ACHN (cell line): ENCODE results near the gene COL18A1.
A peak's percentile ranks its signal among the peaks of the same experiment; 100 is the strongest.

Experiments used
- DNase-seq: peaks from one replicate; pipeline ENCODE4 v3.0.0-alpha.2; 2015
- in situ Hi-C: cut with HindIII; loops from 2 replicates; pipeline ENCODE4 v1.10.0; 2017; ENCODE audit warnings: low sequenced_read_pairs, low pct_ligation_motif_present, low pct_unique_long_range_greater_than_20kb

COL18A1 gene

DNA sequence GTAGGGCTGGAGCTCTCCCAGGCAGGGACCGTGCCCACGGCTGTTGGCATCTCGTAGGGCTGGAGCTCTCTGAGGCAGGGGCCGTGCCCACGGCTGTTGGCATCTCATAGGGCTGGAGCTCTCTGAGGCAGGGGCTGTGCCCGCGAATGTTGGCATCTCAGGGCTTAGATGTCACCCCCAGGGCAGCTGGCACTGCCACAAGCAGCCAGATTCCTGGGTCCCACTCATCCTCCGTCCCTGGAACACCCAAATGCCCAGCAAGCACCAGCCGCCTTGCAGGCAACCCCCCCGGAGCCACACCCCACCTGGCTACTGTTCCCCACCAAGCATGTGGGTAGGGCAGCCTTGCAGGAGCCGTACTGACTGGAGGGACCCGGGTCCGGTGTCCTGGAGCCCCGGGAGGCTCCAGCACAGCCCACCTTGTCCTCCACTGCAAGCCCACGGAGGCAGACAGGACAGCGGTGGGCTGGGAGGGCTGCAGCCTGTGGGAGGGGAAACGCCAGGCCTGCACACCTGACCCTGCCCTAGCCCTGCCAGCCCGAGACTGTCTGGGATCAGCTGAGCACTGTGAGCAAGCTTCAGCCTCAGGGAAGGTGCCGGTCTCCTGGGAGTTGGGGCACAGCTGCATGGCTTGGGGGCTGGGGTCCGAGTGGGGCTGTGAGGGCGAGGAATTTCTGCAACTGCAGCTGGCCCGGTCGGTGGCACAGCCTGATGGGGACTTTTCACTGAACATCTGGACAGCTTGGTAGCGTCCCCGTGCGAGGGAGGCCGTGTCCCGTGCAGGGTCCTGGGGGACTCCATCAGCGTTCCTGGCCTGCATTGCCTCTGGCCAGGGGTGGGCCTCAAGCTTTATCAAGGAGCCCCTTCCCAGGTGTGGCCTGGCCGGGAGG lies 53.6 kb downstream of the COL18A1 start:
- in situ Hi-C loops, result no loop called here

DNA sequence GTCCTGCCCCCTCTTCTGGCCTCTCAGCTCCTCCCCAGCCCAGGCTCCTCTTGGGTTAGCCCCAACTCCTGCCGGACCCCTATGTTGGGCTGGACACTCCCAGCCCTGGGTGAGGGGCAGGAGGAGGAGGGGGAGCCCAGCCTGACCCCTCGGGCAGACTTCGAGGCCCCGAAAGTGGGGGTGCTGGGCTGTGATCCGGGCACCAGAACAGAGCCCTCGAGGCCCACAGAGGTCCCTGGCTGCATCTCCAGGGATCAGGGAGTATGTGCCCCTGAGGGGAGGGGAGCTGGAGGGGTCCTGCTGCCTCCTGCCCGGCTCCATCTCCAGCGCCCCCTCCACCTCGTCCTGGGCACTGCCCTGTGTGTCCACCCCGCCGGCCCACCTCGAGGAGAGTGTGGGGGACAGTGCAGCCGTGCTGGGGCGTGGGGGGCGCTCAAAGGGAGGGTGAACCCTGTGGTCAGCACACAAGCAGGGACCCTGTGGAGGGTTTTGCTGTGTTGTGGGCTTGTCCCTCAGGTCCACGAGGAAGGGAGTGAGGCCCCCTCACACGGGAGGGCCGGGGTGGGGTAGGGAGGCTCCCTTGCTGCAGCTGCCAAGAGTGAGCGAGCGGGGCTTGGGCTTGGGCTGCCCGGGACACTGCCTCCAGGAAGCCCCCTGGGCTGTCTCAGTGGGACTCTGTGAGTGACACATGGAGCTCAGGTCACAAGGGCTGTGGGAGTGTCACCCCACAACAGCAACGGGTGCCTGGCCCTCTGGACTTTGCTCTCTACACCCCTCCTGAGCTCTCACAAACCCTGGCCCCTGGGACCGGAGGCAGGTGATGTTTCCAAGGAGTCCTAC lies 54.4 kb downstream of the COL18A1 start:
- in situ Hi-C loops, result no loop called here
- DNase-seq, result no peak

More for the DNA sequence above, 53.6 kb downstream of the COL18A1 start:
- no peak for DNase-seq

DNA sequence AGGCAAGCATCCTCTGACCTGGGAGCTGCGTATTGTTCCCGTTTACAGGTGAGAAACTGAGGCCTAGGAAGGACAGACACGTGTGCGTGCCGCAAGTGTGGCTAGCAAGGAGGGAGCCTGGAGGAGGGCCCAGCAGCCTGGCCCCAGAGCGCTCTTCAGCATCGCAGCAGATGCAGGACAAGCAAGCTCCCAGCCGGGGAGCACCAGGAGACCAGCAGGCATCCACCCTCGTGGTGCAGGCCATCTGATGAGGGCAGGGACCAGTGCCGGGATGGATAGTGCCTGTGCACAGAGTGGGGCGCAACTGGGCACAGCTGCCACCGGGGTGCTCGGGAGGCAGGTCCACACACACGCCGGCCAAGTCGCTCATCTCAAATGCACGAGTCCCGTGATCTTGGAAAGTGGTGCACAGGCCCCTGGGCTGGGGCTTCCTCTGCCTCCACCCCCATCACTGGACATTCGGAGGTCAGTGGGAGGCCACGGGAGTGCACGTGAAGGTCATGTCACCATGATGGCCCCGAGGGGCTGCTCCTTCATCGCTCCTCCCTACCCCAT lies 55.1 kb downstream of the COL18A1 start:
- no peak for DNase-seq
- in situ Hi-C loops, result no loop called here

DNA sequence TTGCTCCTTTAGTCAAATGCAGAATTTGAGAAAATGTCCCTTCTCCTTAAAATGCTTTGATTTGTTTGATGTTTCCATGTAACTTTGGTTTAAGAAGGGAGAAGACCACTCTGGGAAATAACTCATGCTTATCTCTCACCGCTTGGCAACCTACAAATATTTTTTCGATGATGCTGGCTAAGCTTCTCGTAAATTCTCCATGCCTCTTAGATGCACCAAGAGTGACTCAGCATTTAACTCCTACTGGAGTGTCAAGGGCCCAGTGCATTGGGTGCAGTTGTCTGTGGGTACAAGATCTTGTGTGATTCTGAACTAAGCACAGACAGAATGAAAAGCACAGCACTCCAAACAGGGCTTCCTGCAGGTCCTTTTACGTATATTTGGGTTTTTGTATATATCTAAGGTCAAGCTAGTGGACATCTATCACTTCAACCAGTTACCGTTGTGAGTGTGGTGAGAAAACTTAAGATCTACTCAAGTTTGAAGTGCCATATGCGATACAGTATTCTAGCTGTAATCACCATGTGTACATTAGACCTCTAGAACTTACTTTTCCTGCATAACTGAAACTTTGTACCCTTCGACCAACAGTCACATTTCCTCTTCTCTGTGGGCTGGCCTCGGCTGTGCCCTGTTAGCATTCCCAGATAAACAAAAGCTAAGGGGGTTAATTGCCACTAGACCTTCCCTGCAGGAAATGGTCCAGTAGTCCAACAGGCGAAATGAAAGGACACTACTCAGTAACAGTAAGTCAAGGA lies 55.8 kb downstream of the COL18A1 start:
- in situ Hi-C loops, result no loop called here
- DNase-seq, result peak; percentile 71

DNA sequence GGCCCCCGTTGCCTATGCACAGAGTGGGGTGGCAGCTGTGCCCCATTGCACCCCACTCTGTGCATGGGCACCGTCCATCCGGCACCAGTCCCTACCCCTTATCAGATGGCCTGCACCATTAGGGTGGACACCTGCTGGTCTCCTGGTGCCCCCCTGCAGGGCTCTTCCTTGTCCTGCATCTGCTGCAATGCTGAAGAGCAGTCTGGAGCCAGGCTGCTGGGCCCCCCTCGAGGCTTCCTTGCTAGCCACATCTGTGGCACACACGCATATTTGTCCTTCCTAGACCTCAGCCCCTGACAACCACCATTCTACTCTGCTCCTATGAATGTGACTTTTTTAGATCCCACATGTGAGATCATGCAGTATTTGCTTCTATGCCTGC lies 56.4 kb downstream of the COL18A1 start:
- no peak for DNase-seq
- in situ Hi-C loops, result no loop called here

DNA sequence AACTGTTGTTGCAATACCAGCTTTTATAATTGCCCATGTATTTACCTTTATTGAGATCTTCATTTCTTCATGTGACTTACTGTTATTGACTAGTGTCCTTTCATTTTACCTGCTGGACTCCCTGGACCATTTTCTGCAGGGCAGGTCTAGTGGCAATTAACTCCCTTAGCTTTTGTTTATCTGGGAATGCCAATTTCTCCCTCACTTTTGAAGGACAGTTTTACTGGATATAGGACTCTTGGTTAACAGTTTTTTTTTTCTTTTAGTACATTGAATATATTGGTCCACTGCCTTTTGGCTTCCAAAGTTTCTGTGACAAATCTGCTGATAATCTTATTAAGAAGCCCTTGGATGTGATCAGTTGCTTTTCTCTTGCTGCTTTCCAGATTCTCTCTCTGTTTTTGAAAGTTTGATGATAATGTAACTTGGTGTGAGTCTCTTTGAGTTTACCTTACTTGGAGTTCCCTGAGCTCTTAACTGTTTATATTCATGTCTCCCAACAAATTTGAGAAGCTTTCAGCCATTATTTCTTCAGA lies 56.9 kb downstream of the COL18A1 start:
- DNase-seq, result no peak
- in situ Hi-C loops, result no loop called here

DNA sequence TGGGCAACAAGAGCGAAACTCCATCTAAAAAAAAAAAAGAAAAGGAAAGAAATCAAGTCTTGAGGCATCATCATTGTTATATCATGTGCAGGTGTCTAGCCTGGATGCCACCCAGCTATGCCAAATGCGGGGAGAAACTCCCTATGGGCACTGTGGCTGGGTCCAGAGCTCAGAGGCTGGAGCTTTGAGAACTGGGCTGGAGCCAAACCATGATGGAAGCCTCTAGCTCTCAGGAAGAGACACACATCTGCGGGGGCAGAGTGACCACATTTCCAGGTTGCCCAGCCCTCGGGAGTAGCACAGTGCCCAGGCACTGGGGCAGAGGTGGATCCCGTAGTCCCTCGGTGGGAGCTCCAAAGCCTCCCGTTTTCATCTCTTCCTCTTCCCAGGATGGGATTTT lies 58.9 kb downstream of the COL18A1 start:
- in situ Hi-C loops, result no loop called here

DNA sequence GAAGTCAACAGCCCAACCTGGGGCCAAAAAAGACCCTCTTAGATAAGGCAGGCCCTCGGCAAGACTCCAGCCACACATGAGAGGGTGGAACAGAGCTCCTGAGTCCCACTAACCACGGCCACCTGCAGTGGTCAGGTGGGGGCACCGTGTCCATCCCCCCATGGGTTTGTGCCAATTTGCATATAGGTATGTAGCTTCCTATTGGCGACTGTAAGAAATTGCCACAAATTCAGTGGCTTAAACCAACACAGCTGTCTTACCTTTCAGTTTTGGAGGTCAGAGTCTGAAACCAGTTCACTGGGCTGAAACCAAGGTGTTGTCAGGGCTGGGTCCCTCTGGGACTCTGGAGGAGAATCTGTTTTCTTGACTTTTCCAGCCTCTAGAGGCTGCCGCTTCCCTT lies 59.3 kb downstream of the COL18A1 start:
- in situ Hi-C loops, result no loop called here
- DNase-seq, result no peak

More for the DNA sequence above, 58.9 kb downstream of the COL18A1 start:
- no peak for DNase-seq

DNA sequence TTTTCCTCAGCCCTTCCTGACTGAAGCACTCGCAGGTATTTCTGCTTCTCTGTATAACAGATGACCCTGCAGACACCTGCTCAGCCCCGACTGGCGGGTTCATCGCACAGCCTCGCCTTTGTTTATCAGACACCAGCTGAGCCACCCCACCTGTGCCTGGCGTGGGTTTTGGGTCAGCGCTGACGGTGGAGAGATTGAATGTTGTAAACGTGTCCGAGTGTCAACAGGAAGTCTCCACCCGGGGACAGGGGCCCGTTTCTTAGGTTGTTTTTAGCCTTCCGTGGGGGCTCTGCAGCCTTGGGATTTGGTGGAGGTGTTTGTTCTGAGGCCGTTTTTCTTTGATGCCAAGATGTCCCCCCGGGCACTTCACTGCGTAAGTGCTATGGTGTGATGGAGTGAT lies 60.1 kb downstream of the COL18A1 start:
- no peak for DNase-seq
- in situ Hi-C loops, result no loop called here

DNA sequence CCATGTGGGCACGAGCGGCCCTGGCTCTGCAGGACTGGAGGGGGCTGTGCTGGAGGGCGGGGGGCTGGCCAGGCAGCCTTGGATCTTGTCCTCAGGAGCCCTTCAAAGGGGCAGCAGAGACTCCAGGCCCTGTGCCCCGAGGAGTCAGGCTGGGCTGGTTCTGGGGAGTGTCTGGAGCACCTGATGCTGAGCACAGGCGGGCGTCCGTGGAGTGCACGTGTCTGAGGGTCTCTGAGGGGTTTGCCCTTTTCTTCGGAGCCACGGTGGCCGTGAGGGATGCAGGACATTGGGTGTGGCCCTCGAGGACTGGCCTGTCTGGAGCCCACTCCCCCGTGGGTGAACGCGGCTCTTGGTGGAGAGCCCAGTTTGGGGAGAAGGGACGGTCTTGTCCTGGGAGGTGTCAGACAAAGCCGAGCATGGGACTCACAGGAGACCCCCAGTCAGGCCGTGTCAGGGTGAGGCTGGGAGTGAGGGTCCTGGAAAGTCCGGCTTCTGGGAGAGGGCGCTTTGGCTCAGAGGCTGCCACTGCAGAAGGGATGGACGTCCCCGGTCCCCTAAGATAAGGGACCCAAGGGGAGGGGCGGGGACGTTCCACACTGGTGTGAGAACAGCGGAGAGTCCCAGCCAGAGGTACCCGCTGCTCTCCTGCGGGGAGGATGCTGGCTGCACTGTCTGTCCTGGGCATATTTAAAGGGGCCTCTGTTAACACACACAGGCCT lies 60.8 kb downstream of the COL18A1 start:
- DNase-seq, result no peak
- in situ Hi-C loops, result no loop called here

DNA sequence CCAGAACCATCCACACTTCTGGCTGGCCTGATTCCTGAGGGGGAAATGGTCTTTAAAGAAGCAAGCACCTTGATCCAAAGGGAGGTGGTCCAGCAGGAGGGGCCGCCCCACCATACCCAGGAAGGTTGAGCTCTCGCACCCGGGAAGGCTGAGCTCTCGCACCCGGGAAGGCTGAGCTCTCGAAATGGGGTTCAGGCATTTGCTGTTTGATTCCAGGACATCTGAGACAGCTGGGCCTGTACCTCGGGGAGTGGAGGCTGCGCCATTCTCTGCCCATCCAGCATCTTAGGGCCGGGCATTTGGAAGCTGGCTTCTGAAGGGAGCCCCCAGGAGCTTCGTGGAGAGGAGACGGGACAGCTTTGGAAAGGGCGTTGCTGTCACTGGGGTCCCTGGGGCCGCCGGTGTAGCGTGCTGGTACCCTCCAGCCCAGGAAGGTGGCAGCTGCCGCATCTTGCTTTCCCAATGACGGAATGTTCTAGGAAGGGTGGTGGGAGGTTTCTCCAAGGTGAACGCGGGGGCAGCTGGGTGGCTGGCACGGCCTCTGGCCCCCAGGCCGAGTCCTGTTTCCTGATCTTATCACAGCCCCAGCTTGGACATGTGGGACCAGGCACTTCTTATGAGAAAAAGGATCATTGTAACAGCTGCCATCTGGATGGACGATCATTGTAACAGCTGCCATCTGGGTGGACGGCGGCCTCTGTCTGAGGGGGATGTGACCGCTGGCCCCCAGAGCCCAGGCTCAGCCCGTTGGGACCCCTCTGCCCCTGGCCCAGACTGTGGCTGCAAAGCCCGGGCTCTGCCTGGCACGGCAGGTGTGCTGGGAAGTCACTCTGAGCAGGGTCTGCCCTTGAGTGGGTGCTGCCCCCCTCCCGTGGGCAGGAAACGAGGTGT lies 61.6 kb downstream of the COL18A1 start:
- in situ Hi-C loops, result no loop called here
- no peak for DNase-seq

DNA sequence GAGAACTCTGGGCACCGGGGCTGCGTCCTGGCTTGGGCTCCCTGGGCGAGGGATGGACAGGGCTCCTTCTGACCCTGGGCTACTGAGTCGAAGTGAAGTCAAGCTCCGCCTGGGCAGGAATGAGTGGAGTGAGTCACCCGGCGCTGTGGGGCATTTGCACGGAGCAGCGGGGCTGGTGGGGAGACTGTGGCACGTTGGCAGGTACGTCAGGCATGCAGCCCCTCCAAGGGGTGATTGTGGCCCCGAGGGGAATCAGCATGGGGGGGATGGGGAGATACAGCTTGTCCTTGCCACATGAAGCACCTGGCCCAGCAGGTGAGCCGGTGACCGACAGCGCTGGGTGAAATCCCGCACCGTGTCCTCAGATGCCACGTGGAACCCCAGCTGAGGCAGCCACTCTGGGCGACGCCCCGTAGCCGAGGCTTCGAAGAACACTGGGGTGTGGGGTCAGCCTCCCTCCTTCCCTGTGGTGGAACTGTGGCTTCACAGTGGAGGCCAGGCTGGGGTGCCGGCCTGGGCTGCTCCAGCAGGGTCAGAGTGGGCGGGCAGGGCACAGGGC lies 62.3 kb downstream of the COL18A1 start:
- in situ Hi-C loops, result no loop called here
- DNase-seq, result no peak

DNA sequence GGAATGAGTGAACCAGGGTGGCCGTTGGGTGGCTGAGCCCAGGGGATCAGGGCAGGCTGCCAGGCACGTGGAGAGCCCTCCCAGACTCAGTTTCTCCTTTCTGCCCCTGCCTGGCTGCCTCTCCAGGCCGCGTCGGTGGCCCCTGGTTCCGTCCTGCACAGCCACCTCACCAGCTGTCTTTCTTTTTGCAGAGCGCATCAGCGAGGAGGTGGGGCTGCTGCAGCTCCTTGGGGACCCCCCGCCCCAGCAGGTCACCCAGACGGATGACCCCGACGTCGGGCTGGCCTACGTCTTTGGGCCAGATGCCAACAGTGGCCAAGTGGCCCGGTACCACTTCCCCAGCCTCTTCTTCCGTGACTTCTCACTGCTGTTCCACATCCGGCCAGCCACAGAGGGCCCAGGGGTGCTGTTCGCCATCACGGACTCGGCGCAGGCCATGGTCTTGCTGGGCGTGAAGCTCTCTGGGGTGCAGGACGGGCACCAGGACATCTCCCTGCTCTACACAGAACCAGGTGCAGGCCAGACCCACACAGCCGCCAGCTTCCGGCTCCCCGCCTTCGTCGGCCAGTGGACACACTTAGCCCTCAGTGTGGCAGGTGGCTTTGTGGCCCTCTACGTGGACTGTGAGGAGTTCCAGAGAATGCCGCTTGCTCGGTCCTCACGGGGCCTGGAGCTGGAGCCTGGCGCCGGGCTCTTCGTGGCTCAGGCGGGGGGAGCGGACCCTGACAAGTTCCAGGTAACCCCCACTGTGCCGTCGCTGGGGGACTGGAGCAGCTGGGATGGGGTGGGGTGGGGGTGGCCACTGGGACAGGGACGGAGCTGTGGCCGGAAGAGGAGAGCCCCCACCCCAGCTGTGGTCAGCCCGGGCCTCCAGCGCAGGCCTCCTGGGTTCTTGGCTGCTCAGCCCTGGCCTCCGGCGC lies 63.3 kb downstream of the COL18A1 start:
- in situ Hi-C loops, result no loop called here
- DNase-seq, result no peak

DNA sequence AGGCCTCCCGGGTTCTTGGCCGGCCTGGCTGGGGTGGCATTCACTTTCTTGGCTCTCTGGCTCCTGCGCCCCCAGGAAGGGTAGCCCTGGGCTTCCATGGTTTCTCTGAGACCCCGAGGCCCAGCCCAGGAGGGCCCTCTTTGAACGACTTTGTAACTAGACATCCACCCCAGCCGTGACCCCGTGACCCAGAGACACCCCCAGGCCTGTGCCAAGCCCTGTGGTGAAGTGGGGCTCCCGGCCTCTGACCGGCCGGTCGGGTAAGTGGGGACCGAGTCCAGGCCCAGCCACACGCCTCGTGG lies 64.0 kb downstream of the COL18A1 start:
- DNase-seq, result no peak
- in situ Hi-C loops, result no loop called here

DNA sequence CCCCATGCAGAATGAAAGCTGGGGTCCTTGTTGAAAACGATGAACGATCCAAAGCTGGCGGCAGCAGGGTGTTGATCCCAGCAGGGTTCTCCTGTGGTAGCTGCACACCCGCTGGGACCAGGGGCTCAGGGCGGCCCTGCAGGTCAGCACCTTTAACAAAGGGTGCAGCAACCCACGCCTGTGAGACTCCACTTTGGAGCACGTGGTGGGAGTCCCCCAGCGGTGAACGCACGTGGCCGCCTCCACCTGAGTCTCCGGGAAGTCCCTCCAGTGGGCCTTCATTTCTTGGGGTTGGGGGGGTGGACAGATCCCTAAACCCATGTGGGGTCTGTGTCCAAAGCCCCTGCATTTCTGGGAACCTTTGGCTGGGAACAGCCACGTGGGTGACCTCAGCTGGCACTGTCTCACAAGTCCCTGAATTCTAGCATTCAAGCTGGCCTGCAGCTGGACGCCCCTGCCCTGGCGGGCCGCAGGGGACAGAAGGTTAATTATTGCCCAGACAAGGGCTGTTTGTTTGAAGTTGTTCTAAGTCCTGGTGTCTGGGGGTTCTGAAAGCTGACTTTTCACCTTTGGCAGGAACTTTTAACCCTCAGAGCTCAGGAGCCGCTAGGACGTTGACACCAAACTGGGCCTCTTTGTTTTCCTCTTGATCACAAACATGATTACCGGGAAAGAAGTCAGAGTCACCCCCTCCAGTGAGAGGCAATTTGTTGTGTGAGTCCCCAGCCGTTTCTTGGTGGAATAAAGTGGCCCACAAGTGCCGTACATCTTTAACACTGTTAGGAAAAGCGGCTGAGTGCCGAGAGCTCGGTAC lies 64.5 kb downstream of the COL18A1 start:
- in situ Hi-C loops, result no loop called here
- DNase-seq, result no peak
